K562 (cell line): Measurements from ENCODE around the gene CDC42EP2.

Experiments
- CHD1 ChIP-seq: fragments of 200-600 bp; sonication (generic); IDR thresholded peaks from one replicate; pipeline ENCODE4 v1.6.1; 2012; ENCODE audit warnings: mild to moderate bottlenecking, moderate library complexity, low read length, inconsistent platforms
- ESRRA ChIP-seq: fragments of 450-650 bp; IDR thresholded peaks from 2 replicates; pipeline ENCODE4 v1.6.1; 2014; ENCODE audit warnings: low read depth, mild to moderate bottlenecking, moderate library complexity, borderline replicate concordance
- MCM5 ChIP-seq: fragments of 450-650 bp; IDR thresholded peaks from 2 replicates; pipeline ENCODE4 v1.6.1; 2016; ENCODE audit warnings: low read depth
- SP1 ChIP-seq: sonication (generic); formaldehyde crosslinking; IDR thresholded peaks from 2 replicates; pipeline ENCODE4 v1.8.1; 2022; ENCODE audit warnings: mild to moderate bottlenecking, missing genetic modification reagents
- TAF9B ChIP-seq: fragments of 450-650 bp; IDR thresholded peaks from 2 replicates; pipeline ENCODE4 v1.6.1; 2018; ENCODE audit warnings: mild to moderate bottlenecking; ENCODE audit not compliant: partially characterized antibody
- TCF3 ChIP-seq: sonication (generic); formaldehyde crosslinking; IDR thresholded peaks from 2 replicates; pipeline ENCODE4 v1.4.0; 2020; ENCODE audit warnings: mild to moderate bottlenecking, missing genetic modification reagents
- TRIM24 ChIP-seq, 2 experiments: fragments of 450-650 bp; IDR thresholded peaks; 2 replicates each; pipeline ENCODE4 v1.6.1; 2016
- TF ChIP-seq, protein P1 (sequence below), 2 experiments: fragments of 450-650 bp in 1 of 2; sonication (generic) in 1 of 2; formaldehyde crosslinking in 1 of 2; IDR thresholded peaks; 2 replicates each; pipeline versions ENCODE4 v1.7.1 to v1.9.0; 2016 to 2022; ENCODE audit warnings: inconsistent platforms in 1 of 2, mild to moderate bottlenecking in 1 of 2, missing genetic modification reagents in 1 of 2
- TF ChIP-seq, protein P2 (sequence below), 3 experiments: IDR thresholded peaks in 2 of 3; conservative IDR thresholded peaks in 1 of 3; 2 replicates each; pipeline ENCODE4 v1.5.1; 2011 to 2012; ENCODE audit warnings: low read length in 3 of 3, mild to moderate bottlenecking in 3 of 3, control low read depth in 2 of 3, improper control_type of control experiment in 1 of 3, inconsistent platforms in 1 of 3, low read depth in 1 of 3, mixed read lengths in 1 of 3, moderate library complexity in 1 of 3; ENCODE audit not compliant: insufficient read depth in 2 of 3
- TF ChIP-seq, protein P3 (sequence below), 2 experiments: fragments of 450-650 bp in 1 of 2; IDR thresholded peaks; 2 replicates each; pipeline ENCODE4 v1.6.1; 2011 to 2017; ENCODE audit warnings: low read depth in 2 of 2, antibody characterized with exemption in 1 of 2, borderline replicate concordance in 1 of 2, low read length in 1 of 2, mild to moderate bottlenecking in 1 of 2, mixed read lengths in 1 of 2; ENCODE audit not compliant: control insufficient read depth in 1 of 2

DNA sequence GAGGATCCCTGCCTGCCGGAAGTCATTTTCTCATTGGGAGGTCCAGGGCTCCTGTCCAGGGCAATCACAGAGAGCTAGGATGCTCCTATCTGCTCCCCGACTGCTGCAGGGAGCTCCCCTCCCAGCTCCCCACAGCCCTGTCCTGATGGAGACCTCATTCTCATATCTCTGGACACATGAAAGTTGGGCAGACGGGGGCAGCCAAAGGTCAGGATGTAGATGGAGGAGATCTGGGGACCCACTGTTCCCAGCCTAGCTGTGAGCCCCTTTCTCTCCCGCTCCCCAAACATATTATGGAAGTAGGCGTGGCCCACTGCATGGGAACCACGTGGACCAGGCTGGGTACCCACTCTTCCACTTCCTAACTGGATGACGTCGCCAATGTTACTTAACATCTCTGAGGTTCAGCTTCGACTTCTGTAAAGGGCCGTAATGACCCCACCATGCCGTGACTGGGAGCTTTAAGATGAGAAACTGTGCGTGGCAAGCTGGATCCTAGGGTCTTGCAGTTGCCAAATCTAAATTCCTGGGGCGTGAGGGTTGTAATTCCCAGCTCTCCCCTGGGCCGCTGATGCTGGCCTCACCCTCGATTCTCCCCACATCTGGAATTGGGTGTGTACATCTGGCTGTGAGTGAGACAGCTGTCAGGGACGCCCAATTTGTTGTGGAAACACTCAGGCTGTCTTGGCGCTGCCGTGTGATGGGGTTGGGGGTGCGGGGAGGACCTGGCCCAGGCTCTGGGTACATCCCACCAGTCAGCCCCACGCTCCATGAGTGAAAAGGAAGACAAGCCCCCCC is 1.8 kb downstream of the CDC42EP2 start:
- TF ChIP-seq SP1 (CRISPR knock-in tag): no peak
- no peak for TF ChIP-seq TCF3 (CRISPR knock-in tag)
- TF ChIP-seq ESRRA: no peak
- TF ChIP-seq MCM5: no peak
- no peak for TF ChIP-seq CHD1
- TF ChIP-seq, protein P1, sequence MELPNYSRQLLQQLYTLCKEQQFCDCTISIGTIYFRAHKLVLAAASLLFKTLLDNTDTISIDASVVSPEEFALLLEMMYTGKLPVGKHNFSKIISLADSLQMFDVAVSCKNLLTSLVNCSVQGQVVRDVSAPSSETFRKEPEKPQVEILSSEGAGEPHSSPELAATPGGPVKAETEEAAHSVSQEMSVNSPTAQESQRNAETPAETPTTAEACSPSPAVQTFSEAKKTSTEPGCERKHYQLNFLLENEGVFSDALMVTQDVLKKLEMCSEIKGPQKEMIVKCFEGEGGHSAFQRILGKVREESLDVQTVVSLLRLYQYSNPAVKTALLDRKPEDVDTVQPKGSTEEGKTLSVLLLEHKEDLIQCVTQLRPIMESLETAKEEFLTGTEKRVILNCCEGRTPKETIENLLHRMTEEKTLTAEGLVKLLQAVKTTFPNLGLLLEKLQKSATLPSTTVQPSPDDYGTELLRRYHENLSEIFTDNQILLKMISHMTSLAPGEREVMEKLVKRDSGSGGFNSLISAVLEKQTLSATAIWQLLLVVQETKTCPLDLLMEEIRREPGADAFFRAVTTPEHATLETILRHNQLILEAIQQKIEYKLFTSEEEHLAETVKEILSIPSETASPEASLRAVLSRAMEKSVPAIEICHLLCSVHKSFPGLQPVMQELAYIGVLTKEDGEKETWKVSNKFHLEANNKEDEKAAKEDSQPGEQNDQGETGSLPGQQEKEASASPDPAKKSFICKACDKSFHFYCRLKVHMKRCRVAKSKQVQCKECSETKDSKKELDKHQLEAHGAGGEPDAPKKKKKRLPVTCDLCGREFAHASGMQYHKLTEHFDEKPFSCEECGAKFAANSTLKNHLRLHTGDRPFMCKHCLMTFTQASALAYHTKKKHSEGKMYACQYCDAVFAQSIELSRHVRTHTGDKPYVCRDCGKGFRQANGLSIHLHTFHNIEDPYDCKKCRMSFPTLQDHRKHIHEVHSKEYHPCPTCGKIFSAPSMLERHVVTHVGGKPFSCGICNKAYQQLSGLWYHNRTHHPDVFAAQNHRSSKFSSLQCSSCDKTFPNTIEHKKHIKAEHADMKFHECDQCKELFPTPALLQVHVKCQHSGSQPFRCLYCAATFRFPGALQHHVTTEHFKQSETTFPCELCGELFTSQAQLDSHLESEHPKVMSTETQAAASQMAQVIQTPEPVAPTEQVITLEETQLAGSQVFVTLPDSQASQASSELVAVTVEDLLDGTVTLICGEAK (IDR thresholded peaks at IDR 0.05): no peak
- TF ChIP-seq, protein P1 (CRISPR knock-in tag; IDR thresholded peaks at IDR 0.05): no peak
- no peak for TF ChIP-seq TRIM24 (IDR thresholded peaks at IDR 0.05)
- TF ChIP-seq, protein P2, sequence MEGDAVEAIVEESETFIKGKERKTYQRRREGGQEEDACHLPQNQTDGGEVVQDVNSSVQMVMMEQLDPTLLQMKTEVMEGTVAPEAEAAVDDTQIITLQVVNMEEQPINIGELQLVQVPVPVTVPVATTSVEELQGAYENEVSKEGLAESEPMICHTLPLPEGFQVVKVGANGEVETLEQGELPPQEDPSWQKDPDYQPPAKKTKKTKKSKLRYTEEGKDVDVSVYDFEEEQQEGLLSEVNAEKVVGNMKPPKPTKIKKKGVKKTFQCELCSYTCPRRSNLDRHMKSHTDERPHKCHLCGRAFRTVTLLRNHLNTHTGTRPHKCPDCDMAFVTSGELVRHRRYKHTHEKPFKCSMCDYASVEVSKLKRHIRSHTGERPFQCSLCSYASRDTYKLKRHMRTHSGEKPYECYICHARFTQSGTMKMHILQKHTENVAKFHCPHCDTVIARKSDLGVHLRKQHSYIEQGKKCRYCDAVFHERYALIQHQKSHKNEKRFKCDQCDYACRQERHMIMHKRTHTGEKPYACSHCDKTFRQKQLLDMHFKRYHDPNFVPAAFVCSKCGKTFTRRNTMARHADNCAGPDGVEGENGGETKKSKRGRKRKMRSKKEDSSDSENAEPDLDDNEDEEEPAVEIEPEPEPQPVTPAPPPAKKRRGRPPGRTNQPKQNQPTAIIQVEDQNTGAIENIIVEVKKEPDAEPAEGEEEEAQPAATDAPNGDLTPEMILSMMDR (IDR thresholded peaks at IDR 0.05 in 2 of 3, conservative IDR thresholded peaks at IDR 0.05 in 1 of 3; ENCODE audit: insufficient read depth in 2 of 3, low read depth in 1 of 3, low read length in 3 of 3): no peak
- TF ChIP-seq, protein P3, sequence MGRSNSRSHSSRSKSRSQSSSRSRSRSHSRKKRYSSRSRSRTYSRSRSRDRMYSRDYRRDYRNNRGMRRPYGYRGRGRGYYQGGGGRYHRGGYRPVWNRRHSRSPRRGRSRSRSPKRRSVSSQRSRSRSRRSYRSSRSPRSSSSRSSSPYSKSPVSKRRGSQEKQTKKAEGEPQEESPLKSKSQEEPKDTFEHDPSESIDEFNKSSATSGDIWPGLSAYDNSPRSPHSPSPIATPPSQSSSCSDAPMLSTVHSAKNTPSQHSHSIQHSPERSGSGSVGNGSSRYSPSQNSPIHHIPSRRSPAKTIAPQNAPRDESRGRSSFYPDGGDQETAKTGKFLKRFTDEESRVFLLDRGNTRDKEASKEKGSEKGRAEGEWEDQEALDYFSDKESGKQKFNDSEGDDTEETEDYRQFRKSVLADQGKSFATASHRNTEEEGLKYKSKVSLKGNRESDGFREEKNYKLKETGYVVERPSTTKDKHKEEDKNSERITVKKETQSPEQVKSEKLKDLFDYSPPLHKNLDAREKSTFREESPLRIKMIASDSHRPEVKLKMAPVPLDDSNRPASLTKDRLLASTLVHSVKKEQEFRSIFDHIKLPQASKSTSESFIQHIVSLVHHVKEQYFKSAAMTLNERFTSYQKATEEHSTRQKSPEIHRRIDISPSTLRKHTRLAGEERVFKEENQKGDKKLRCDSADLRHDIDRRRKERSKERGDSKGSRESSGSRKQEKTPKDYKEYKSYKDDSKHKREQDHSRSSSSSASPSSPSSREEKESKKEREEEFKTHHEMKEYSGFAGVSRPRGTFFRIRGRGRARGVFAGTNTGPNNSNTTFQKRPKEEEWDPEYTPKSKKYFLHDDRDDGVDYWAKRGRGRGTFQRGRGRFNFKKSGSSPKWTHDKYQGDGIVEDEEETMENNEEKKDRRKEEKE (IDR thresholded peaks at IDR 0.05; ENCODE audit: borderline replicate concordance in 1 of 2, control insufficient read depth in 1 of 2, low read depth in 2 of 2, low read length in 1 of 2): no peak
- no peak for TF ChIP-seq TAF9B
